HUES6 (cell line): ENCODE data around the gene SLC12A1.

Experiments
- H3K27ac ChIP-seq: 2 replicates; pipeline ENCODE4 v1.7.0; 2013; ENCODE audit warnings: low read depth, mild to moderate bottlenecking, low read length, inconsistent platforms
- H3K27me3 ChIP-seq: 2 replicates; pipeline ENCODE4 v1.6.1; 2013; ENCODE audit warnings: low read length; ENCODE audit not compliant: control insufficient read depth, insufficient read depth
- H3K36me3 ChIP-seq: 2 replicates; pipeline ENCODE4 v1.6.1; 2013; ENCODE audit warnings: low read length; ENCODE audit not compliant: control insufficient read depth, insufficient read depth
- H3K4me1 ChIP-seq: 2 replicates; pipeline ENCODE4 v1.6.1; 2013; ENCODE audit warnings: low read length; ENCODE audit not compliant: control insufficient read depth, insufficient read depth
- H3K4me3 ChIP-seq: 2 replicates; pipeline ENCODE4 v1.5.1; 2013; ENCODE audit warnings: low read depth, low read length
- H3K9ac ChIP-seq: one replicate; pipeline ENCODE4 v1.6.1; 2013; ENCODE audit warnings: mild to moderate bottlenecking, low read length
- H3K9me3 ChIP-seq: 2 replicates; pipeline ENCODE4 v1.6.1; 2013; ENCODE audit warnings: low read depth, low read length; ENCODE audit not compliant: control insufficient read depth, insufficient read depth

Gene SLC12A1

DNA sequence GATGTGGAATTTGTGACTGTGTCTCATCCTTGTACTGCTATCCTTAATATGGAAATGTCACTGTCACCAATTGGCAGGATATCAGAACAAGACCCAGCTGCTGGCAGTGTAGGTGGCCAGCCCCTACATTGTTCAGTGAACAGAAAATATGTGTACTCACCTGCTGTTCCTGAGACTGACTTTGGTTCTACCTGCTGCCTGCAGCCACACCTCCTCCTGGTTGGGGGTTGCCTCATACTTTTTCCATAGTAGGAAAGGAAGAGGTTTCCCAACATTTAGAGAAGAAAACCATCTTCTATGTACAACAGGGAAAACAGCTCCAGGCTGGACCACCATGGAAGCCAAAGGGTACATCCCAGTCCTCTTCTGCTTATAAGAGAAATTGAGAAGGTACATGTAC, 35.9 kb downstream of the SLC12A1 start:
- H3K4me1 ChIP-seq: no peaks in the 10 kb centered on the region
- no peaks in the 10 kb centered on the region for H3K9me3 ChIP-seq
- no peak overlapping the region for H3K4me3 ChIP-seq
- H3K9ac ChIP-seq: no peak overlapping the region
- no peaks in the 10 kb centered on the region for H3K27me3 ChIP-seq
- H3K36me3 ChIP-seq: no peaks in the 10 kb centered on the region
- no peak overlapping the region for H3K27ac ChIP-seq

DNA sequence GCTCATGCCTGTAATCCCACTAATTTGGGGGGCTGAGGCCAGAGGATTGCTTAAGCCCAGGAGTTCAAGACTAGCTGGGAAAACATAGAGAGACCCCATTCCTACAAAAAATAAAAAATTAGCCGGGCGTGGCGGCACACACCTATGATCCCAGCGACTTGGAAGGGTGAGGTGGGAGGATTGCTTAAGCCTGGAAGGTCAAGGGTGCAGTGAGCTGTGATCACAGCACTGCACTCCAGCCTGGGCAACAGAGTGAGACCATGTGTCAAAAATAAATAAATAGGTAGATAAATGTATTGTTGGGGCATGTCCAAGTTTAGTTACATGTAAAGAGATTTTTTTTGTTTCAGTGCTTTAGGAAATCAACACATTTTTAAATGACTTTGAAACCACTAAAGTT, 36.4 kb downstream of the SLC12A1 start:
- Histone ChIP-seq H3K36me3 (no peaks in the 10 kb centered on the region), H3K4me3 (no peak overlapping the region), H3K9me3 (no peaks in the 10 kb centered on the region), H3K27me3 (no peaks in the 10 kb centered on the region), H3K4me1 (no peaks in the 10 kb centered on the region), H3K27ac (no peak overlapping the region), H3K9ac (no peak overlapping the region)

DNA sequence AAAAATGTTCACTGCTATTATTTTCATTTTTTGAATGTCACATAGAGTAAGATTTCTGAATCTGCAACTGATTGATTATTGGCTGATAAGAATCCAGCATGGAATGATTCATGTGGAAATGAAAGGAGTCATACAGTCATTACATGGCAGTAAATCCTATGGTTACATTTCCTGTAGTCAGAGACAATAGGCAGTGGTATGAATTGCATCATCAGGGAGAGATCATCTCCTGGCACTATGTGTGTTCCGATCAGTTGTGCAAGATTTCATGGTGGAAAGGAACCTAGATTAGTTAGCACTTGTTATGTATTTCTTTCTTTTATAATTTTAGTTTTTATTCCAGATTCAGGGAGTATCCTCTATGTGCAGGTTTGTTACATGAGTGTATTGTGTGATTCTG, 38.8 kb downstream of the SLC12A1 start:
- Histone ChIP-seq H3K9ac (no peak overlapping the region), H3K27ac (no peak overlapping the region)

DNA sequence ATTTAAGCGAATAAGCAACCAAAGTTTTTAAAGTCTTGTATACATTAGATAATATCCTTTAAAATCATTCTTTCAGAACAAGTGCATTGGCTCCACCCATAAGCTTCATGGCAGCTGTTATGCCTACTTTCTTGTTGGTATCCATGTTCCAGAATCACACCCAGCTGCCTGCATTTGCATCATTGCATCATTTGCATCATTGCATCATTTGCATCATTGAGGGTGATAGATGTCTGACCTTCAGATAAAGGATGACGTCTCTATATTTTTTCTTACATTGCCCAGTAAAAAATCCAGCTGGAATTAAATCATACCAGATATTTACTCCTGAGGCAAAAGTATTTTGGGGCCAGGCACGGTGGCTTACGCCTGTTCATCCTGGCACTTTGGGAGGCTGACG, 42.3 kb downstream of the SLC12A1 start:
- Histone ChIP-seq H3K4me3 (no peak overlapping the region), H3K9me3 (no peaks in the 10 kb centered on the region), H3K27me3 (no peaks in the 10 kb centered on the region), H3K4me1 (no peaks in the 10 kb centered on the region), H3K9ac (no peak overlapping the region), H3K27ac (no peak overlapping the region), H3K36me3 (no peaks in the 10 kb centered on the region)

More for the DNA sequence above, 38.8 kb downstream of the SLC12A1 start:
- Histone ChIP-seq H3K36me3 (no peaks in the 10 kb centered on the region), H3K4me3 (no peak overlapping the region), H3K27me3 (no peaks in the 10 kb centered on the region), H3K4me1 (no peaks in the 10 kb centered on the region), H3K9me3 (no peaks in the 10 kb centered on the region)

- Histone ChIP-seq H3K4me1 (no peaks in the 10 kb centered on the region), H3K9me3 (no peaks in the 10 kb centered on the region; the same call in 1 of the 2 replicates), H3K36me3 (no peaks in the 10 kb centered on the region), H3K4me3 (no peak overlapping the region), H3K27me3 (no peaks in the 10 kb centered on the region), H3K9ac (no peak overlapping the region), H3K27ac (no peak overlapping the region)
Observed at GRCh38 chr15:48250640-48251076, 44.6 kb downstream of the SLC12A1 start.

- Histone ChIP-seq H3K27ac (no peak overlapping the region), H3K36me3 (no peaks in the 10 kb centered on the region), H3K9me3 (peaks cover 3% of the 10 kb centered on the region; the same call in 1 of the 2 replicates), H3K4me3 (no peak overlapping the region), H3K4me1 (no peaks in the 10 kb centered on the region), H3K27me3 (no peaks in the 10 kb centered on the region), H3K9ac (no peak overlapping the region)
Observed at GRCh38 chr15:48253172-48253571, 47.1 kb downstream of the SLC12A1 start.

- Histone ChIP-seq H3K9me3 (no peaks in the 10 kb centered on the region), H3K4me1 (peaks cover 20% of the 10 kb centered on the region), H3K27ac (no peak overlapping the region), H3K36me3 (no peaks in the 10 kb centered on the region), H3K4me3 (no peak overlapping the region), H3K9ac (no peak overlapping the region), H3K27me3 (no peaks in the 10 kb centered on the region)
Observed at GRCh38 chr15:48265135-48265534, 59.0 kb downstream of the SLC12A1 start.

DNA sequence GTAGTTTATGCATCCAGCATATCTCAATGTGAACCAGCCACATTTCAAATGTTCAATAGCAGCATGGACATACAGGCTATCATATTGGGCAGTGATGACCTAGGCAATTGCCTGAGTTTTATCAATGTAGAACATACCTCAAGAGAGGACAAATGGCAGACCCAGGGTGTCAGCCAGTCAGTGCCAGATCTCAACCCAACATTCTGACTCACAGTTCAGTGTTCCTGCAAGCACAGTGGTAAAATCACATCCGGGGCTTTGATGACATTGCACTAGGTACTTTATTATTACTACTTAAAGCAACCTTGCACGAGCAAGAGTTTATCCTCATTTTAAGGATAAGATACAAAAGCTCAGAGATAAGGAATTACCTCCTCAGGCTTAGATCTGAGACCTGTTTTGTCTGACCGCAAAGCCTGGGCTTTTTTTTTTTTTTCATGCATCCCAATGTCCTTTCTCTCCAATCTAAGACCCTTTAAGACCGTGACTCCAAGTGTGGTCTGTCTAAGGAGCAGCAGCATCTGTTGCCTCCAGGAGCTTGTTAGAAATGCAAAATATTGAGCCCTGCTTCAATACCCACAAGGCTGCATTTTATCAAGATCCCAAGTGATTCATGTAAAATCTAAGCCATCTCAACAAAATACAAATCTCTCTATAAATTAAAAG, 60.1 kb downstream of the SLC12A1 start:
- Histone ChIP-seq H3K36me3 (no peaks in the 10 kb centered on the region), H3K9ac (no peak overlapping the region), H3K4me3 (no peak overlapping the region)

GRCh38 chr15:48267766-48268165, 61.7 kb downstream of the SLC12A1 start:
- Histone ChIP-seq H3K36me3 (no peaks in the 10 kb centered on the region), H3K9me3 (no peaks in the 10 kb centered on the region), H3K27me3 (no peaks in the 10 kb centered on the region), H3K4me3 (no peak overlapping the region), H3K27ac (no peak overlapping the region), H3K4me1 (peaks cover 20% of the 10 kb centered on the region), H3K9ac (no peak overlapping the region)

More for the DNA sequence above, 60.1 kb downstream of the SLC12A1 start:
- Histone ChIP-seq H3K9me3 (no peaks in the 10 kb centered on the region), H3K4me1 (peaks cover 20% of the 10 kb centered on the region), H3K27me3 (no peaks in the 10 kb centered on the region), H3K27ac (no peak overlapping the region)

- Histone ChIP-seq H3K9ac (no peak overlapping the region), H3K27ac (no peak overlapping the region), H3K4me1 (no peaks in the 10 kb centered on the region), H3K27me3 (no peaks in the 10 kb centered on the region), H3K36me3 (no peaks in the 10 kb centered on the region), H3K9me3 (no peaks in the 10 kb centered on the region), H3K4me3 (no peak overlapping the region)
Observed at GRCh38 chr15:48273049-48273448, 66.9 kb downstream of the SLC12A1 start.

- Histone ChIP-seq H3K4me1 (peaks cover 10% of the 10 kb centered on the region; the same call in 1 of the 2 replicates), H3K4me3 (no peak overlapping the region), H3K27me3 (no peaks in the 10 kb centered on the region), H3K36me3 (no peaks in the 10 kb centered on the region), H3K9ac (no peak overlapping the region), H3K9me3 (no peaks in the 10 kb centered on the region), H3K27ac (no peak overlapping the region)
Observed at GRCh38 chr15:48278666-48279065, 72.6 kb downstream of the SLC12A1 start.
